Esophagus squamous epithelium (tissue), 4 donors: Measurements from ENCODE around the gene ZC3H12D.

Source experiments
- POLR2A ChIP-seq, 4 donors: fragments of 450-650 bp; IDR thresholded peaks; one replicate each; pipeline ENCODE4 v1.6.1; 2017; ENCODE audit warnings: antibody characterized with exemption in 4 of 4, mild to moderate bottlenecking in 4 of 4, moderate library complexity in 3 of 4
- TF ChIP-seq, protein P1 (sequence below), 6 experiments: fragments of 450-650 bp in 4 of 6; fragments of 200-600 bp in 2 of 6; sonication (generic) in 2 of 6; IDR thresholded peaks; one replicate each; pipeline ENCODE4 v1.5.1; 2016 to 2019; ENCODE audit warnings: antibody characterized with exemption in 6 of 6, mild to moderate bottlenecking in 4 of 6, moderate library complexity in 4 of 6

DNA sequence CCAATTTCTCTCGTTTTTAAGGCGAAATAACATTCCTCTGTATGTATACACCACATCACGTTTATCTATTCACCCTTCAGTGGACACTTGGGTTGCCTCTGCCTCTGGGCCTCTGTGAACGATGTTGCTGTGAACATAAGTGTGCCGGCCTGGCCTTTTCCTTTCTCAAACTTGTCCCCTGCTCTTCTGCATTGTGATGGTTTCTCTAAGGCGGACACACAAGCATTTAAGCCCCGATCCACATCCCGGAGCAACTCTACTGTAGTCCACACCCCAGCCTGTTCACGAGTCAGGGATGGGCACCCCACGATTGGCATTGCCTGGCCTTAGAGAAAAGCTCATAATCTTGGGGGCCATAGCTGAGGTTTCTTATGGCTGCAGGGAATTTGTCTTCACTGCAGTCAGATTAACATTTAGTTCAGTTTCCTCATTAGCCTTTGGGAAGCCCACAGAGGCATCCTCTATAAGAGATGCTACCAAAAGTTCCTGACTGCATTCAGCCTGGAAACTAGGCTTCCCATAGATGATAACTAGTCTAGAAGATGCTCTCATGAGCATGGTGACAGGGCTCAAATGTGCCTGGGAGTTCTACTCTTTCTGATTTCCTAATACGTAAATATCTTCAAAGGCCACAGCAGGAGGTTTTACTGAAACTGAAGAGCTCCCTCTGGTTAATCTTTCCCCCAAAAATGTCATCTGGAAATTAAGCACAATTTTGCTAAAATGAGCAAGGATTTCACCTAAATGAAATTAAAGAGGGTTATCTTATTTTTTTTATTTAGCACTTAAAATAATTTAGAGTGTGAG is 762 bp downstream of the ZC3H12D start:
- TF ChIP-seq POLR2A (IDR thresholded peaks at IDR 0.05) = no peak
- TF ChIP-seq, protein P1, sequence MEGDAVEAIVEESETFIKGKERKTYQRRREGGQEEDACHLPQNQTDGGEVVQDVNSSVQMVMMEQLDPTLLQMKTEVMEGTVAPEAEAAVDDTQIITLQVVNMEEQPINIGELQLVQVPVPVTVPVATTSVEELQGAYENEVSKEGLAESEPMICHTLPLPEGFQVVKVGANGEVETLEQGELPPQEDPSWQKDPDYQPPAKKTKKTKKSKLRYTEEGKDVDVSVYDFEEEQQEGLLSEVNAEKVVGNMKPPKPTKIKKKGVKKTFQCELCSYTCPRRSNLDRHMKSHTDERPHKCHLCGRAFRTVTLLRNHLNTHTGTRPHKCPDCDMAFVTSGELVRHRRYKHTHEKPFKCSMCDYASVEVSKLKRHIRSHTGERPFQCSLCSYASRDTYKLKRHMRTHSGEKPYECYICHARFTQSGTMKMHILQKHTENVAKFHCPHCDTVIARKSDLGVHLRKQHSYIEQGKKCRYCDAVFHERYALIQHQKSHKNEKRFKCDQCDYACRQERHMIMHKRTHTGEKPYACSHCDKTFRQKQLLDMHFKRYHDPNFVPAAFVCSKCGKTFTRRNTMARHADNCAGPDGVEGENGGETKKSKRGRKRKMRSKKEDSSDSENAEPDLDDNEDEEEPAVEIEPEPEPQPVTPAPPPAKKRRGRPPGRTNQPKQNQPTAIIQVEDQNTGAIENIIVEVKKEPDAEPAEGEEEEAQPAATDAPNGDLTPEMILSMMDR (IDR thresholded peaks at IDR 0.05) = no peak
